Psoas muscle (tissue), 8 donors: ENCODE results near the gene SCRN2. TPM values are rescaled to one million over a fixed set of nuclear protein-coding genes. Genes with fewer than 3 reads are reported as not detected.

Source experiments
- ATAC-seq, 4 donors: fragments of 200-7000 bp; cut with Tn5 transposase; one replicate each; pipeline ENCODE4 v1.9.1; 2020; ENCODE audit warnings: moderate library complexity in 3 of 4, mild to moderate bottlenecking in 2 of 4
- DNase-seq, 2 donors: peaks; one replicate each; pipeline ENCODE4 v3.0.0-alpha.2; 2020
- H3K27ac ChIP-seq: fragments of 200-600 bp; one replicate; pipeline ENCODE4 v1.8.0; 2022
- H3K27me3 ChIP-seq, 3 donors: fragments of 200-600 bp in 1 of 3; one replicate each; pipeline versions ENCODE4 v1.6.1 to v1.8.0; 2013 to 2022; ENCODE audit warnings: low read length in 2 of 3, mild to moderate bottlenecking in 2 of 3, moderate library complexity in 1 of 3; ENCODE audit not compliant: insufficient read depth in 3 of 3
- H3K36me3 ChIP-seq, 2 donors: fragments of 200-600 bp in 1 of 2; one replicate each; pipeline versions ENCODE4 v1.6.1 to v1.8.0; 2013 to 2022; ENCODE audit warnings: low read depth in 1 of 2, mild to moderate bottlenecking in 1 of 2, moderate library complexity in 1 of 2; ENCODE audit not compliant: insufficient read depth in 1 of 2
- H3K4me1 ChIP-seq: fragments of 200-600 bp; one replicate; pipeline ENCODE4 v1.8.0; 2022
- H3K4me3 ChIP-seq: fragments of 200-600 bp; one replicate; pipeline ENCODE4 v1.8.0; 2022; ENCODE audit warnings: mild to moderate bottlenecking
- H3K9me3 ChIP-seq: fragments of 200-600 bp; one replicate; pipeline ENCODE4 v1.8.0; 2022
- CTCF ChIP-seq: fragments of 200-600 bp; IDR thresholded peaks from one replicate; pipeline ENCODE4 v1.8.0; 2022; ENCODE audit warnings: antibody characterized with exemption
- WGBS, 3 donors: extraction: QIAGEN DNeasy Blood & Tissue Kit; methylation state at CpG; one replicate each; pipeline versions ENCODE4 v1.1.6 to v1.1.7; 2013; 5-methylcytosine and 5-hydroxymethylcytosine counted together
- intact Hi-C, 2 donors: fragments of 100-400 bp; cut with DNase I; formaldehyde crosslinking; loops; one replicate each; pipeline versions ENCODE4 v1.11.0 to v1.14.2; 2022
- polyA plus RNA-seq, 3 donors: library from polyadenylated mRNA; stranded (reverse); fragments of 200-250 nt; gene quantifications; one replicate each; pipeline ENCODE4 v1.2.3, GENCODE V29; 2013
- total RNA-seq, 4 donors: library from RNA; stranded (reverse); fragmentation: NEBNext Ultra II Directional in 2 of 4; extraction: Animal tissue kit (Norgen Biotek cat#: 25700) in 2 of 4; gene quantifications; one replicate each; pipeline versions ENCODE4 v1.2.1 to v1.2.4, GENCODE V29; 2021 to 2023
- donor health status: healthy with polysubstance abuse.
- donor health status: DM: no; HTN: no; CAD: no; lungs with moderate emphysema.
- donor health status: Bipolar disorder and iron deficiency.
- donor health status: healthy.
- donor health status: DM: yes; HTN: yes; CAD: no.
- donor health status: DM: no; HTN: no; CAD: no.
- donor health status: DM: no; HTN: no; CAD: no.
- donor health status: DM: yes; HTN: yes; CAD: no.

SCRN2 gene
- total and polyA plus RNA-seq, 7 donors, result 10.7 to 33.5 (median 17.3) TPM

- no peaks in the 10 kb centered on the region for H3K4me1 ChIP-seq
- ATAC-seq (no peak), DNase-seq (no peak)
- no peaks in the 10 kb centered on the region for H3K9me3 ChIP-seq
- no peak overlapping the region for H3K27ac ChIP-seq
- intact Hi-C loops, result no loop called here
- no peaks in the 10 kb centered on the region for H3K36me3 ChIP-seq
- TF ChIP-seq CTCF, result no peak
- peaks cover 0 to 73% (median 30%) of the 10 kb centered on the region in 3 donors for H3K27me3 ChIP-seq
- H3K4me3 ChIP-seq, result no peak overlapping the region
Measured at GRCh38 chr17:47856830-47857229, 15.8 kb upstream of the SCRN2 start.

GRCh38 chr17:47855737-47856136, 14.7 kb upstream of the SCRN2 start:
- ATAC-seq (no peak), DNase-seq (no peak)
- WGBS, 3 donors, result 4 to 26% (median 23%) methylated on average over 3 of the region's 3 CpGs
- Histone ChIP-seq H3K4me1 (peaks cover 6% of the 10 kb centered on the region), H3K27me3 (peaks cover 0 to 77% (median 34%) of the 10 kb centered on the region in 3 donors), H3K27ac (no peak overlapping the region), H3K9me3 (no peaks in the 10 kb centered on the region), H3K36me3 (no peaks in the 10 kb centered on the region), H3K4me3 (no peak overlapping the region)
- intact Hi-C loops, result no loop called here
- no peak for TF ChIP-seq CTCF

- peaks cover 0 to 83% (median 39%) of the 10 kb centered on the region in 3 donors for H3K27me3 ChIP-seq
- TF ChIP-seq CTCF, result no peak
- ATAC-seq (no peak), DNase-seq (no peak)
- H3K27ac ChIP-seq, result no peak overlapping the region
- peaks cover 10% of the 10 kb centered on the region for H3K4me1 ChIP-seq
- H3K4me3 ChIP-seq, result no peak overlapping the region
- WGBS, 3 donors, result 18 to 32% (median 31%) methylated on average over 5 of the region's 5 CpGs
- H3K36me3 ChIP-seq, result no peaks in the 10 kb centered on the region
- intact Hi-C loops, result no loop called here
- no peaks in the 10 kb centered on the region for H3K9me3 ChIP-seq
Measured at GRCh38 chr17:47853616-47854015, 12.5 kb upstream of the SCRN2 start.

- 27 to 34% (median 29%) methylated on average over 32 of the region's 32 CpGs for WGBS, 3 donors
- Histone ChIP-seq H3K27ac (no peak overlapping the region), H3K36me3 (no peaks in the 10 kb centered on the region), H3K27me3 (peaks cover 0 to 96% (median 51%) of the 10 kb centered on the region in 3 donors), H3K9me3 (no peaks in the 10 kb centered on the region), H3K4me1 (peaks cover 12% of the 10 kb centered on the region), H3K4me3 (no peak overlapping the region)
- no peak for TF ChIP-seq CTCF
- DNase-seq (no peak), ATAC-seq (no peak)
- intact Hi-C loops, result no loop called here
Measured at GRCh38 chr17:47852113-47852949, 11.3 kb upstream of the SCRN2 start.

- no peak overlapping the region for H3K4me3 ChIP-seq
- no peaks in the 10 kb centered on the region for H3K36me3 ChIP-seq
- H3K9me3 ChIP-seq, result no peaks in the 10 kb centered on the region
- ATAC-seq (no peak), DNase-seq (no peak)
- H3K4me1 ChIP-seq, result peaks cover 16% of the 10 kb centered on the region
- H3K27ac ChIP-seq, result no peak overlapping the region
- no peak for TF ChIP-seq CTCF
- H3K27me3 ChIP-seq, result peaks cover 0 to 97% (median 52%) of the 10 kb centered on the region in 3 donors
- 31 to 41% (median 31%) methylated on average over 10 to 11 of the region's 11 CpGs for WGBS, 3 donors
- intact Hi-C loops, result no loop called here
Measured at GRCh38 chr17:47851764-47852112, 10.7 kb upstream of the SCRN2 start.
